NCI-H2107 (cell line): ENCODE data around the gene WWOX.

Source experiments
- DNase-seq: peaks from one replicate; lab custom pipeline; 2025; lab: John Stamatoyannopoulos, UW

WWOX gene

GRCh38 chr16:78620291-78620690 lies 520.8 kb downstream of the WWOX start:
- DNase-seq = no peak

GRCh38 chr16:78623796-78624195 lies 524.3 kb downstream of the WWOX start:
- no peak for DNase-seq

GRCh38 chr16:78624366-78624765 lies 524.9 kb downstream of the WWOX start:
- DNase-seq = no peak

- DNase-seq = no peak
Observed at GRCh38 chr16:78628461-78629045, 529.1 kb downstream of the WWOX start.

GRCh38 chr16:78629173-78629572 lies 529.7 kb downstream of the WWOX start:
- DNase-seq = no peak

GRCh38 chr16:78630102-78630501 lies 530.6 kb downstream of the WWOX start:
- DNase-seq = no peak

GRCh38 chr16:78633551-78633950 lies 534.1 kb downstream of the WWOX start:
- DNase-seq = no peak

GRCh38 chr16:78635807-78636206 lies 536.4 kb downstream of the WWOX start:
- no peak for DNase-seq

- no peak for DNase-seq
Observed at GRCh38 chr16:78638371-78638770, 538.9 kb downstream of the WWOX start.

GRCh38 chr16:78639775-78640174 lies 540.3 kb downstream of the WWOX start:
- DNase-seq = no peak

- DNase-seq = no peak
Observed at GRCh38 chr16:78640886-78641285, 541.4 kb downstream of the WWOX start.

GRCh38 chr16:78641433-78641832 lies 542.0 kb downstream of the WWOX start:
- no peak for DNase-seq

- DNase-seq = no peak
Observed at GRCh38 chr16:78642621-78643285, 543.3 kb downstream of the WWOX start.

- no peak for DNase-seq
Observed at GRCh38 chr16:78645657-78646056, 546.2 kb downstream of the WWOX start.

GRCh38 chr16:78647019-78647418 lies 547.6 kb downstream of the WWOX start:
- no peak for DNase-seq

GRCh38 chr16:78647491-78647890 lies 548.0 kb downstream of the WWOX start:
- DNase-seq = no peak

- DNase-seq = no peak
Observed at GRCh38 chr16:78648517-78648916, 549.1 kb downstream of the WWOX start.

GRCh38 chr16:78650339-78651074 lies 551.1 kb downstream of the WWOX start:
- DNase-seq = no peak

GRCh38 chr16:78654929-78655328 lies 555.5 kb downstream of the WWOX start:
- no peak for DNase-seq

GRCh38 chr16:78655331-78656113 lies 556.1 kb downstream of the WWOX start:
- no peak for DNase-seq

- DNase-seq = no peak
Observed at GRCh38 chr16:78656887-78657286, 557.4 kb downstream of the WWOX start.

GRCh38 chr16:78659216-78659615 lies 559.8 kb downstream of the WWOX start:
- DNase-seq = no peak
